ENCODE results near the gene PDK4. TPM values are rescaled to one million over a fixed set of nuclear protein-coding genes. Genes with fewer than 3 reads are reported as not detected.

PDK4 gene
- total RNA-seq, 2 experiments from 2014 or later = not detected

DNA sequence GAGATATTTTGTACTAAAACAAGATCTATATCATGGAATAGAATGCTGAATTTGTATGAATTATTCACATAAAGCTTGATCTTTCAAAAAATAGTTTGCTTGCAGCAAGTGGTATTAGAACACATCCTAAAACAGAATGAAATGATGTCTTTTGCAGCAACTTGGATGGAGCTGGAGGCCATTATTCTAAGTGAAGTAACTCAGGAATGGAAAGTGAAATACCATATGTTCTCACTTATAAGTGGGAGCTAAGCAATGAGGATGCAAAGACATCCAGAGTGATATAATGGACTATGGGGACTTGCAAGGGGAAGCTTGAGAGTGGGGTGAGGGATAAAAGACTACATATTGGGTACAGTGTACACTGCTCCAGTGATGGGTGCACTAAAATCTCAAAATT lies 56.9 kb downstream of the PDK4 start:
- Mint-ChIP-seq H3K4me3 (no peak overlapping the region), H3K4me1 (no peaks in the 10 kb centered on the region), H3K36me3 (ENCODE audit: low read depth) (no peaks in the 10 kb centered on the region), H3K27ac (no peak overlapping the region), H3K9me3 (ENCODE audit: low read depth) (no peaks in the 10 kb centered on the region), H3K27me3 (peaks cover 22% of the 10 kb centered on the region)
- ChIA-PET POLR2A (no interaction called here), CTCF (interaction anchor here (1.5 kb wide), 1 partner anchor 28 kb away, joined by 4 read pairs; no protein-coding TSS in a partner anchor)
- intact Hi-C loops (cut with DNase I, micrococcal nuclease) = no loop called here
- ATAC-seq = no peak
- DNase-seq = no peak

DNA sequence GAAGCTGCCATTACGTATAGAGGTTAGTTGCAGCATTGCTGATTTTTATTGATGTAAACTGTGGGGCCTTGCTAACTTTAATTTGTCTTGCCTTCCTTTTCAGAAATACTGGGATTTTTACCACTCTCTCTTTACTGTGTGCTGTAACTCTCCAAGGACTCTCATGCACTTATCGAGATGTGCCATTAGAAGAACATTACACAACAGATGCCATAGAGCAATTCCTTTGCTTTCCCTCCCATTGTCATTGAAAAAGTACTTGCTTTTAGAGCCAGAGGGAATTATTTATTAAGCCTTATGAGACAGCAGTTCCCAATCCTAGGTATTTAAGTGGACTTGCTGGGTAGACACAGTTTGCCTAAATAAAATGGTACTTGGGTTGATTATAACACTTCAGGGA lies 58.8 kb downstream of the PDK4 start:
- POLR2A ChIA-PET = no interaction called here
- no peaks in the 10 kb centered on the region for H3K9me3 Mint-ChIP-seq (ENCODE audit: low read depth)
- H3K27me3 Mint-ChIP-seq = peaks cover 20% of the 10 kb centered on the region

DNA sequence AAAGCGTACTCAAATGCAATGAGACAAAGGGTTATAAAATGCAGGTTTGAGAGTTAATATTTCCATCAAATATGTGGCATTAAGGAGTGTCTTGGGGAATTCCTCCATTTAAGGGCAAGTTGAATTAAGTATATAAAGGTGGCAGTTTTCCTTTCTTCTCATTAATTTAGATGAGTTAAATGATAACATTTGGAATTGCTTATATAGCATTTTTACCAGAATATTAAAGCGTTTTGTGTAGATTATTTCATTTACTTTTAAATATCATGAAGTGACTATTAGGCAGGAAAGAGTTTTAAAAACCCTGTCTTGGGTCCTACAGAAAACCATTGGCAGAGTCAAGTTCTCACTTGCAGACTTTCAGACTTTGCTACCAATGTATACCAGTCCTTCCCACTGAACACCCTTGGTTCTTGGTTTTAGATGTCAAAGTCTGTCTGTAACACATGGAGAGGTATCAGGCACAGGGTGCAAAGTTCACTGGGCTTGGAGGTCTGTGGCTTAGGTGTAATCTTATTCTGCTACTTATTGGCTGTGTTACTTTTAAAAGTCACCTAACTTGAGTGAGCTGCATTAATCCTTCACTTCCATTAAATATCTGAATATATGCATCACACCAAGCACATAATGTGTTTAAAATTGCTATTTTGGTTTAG lies 59.5 kb downstream of the PDK4 start:
- Mint-ChIP-seq H3K36me3 (ENCODE audit: low read depth) (no peaks in the 10 kb centered on the region), H3K4me1 (no peaks in the 10 kb centered on the region), H3K4me3 (no peak overlapping the region), H3K27ac (no peak overlapping the region), H3K27me3 (peaks cover 20% of the 10 kb centered on the region), H3K9me3 (ENCODE audit: low read depth) (no peaks in the 10 kb centered on the region)
- CTCF ChIA-PET = interaction anchor here (1.0 kb wide), 1 partner anchor 10 kb away, joined by 4 read pairs; no protein-coding TSS in a partner anchor
- ATAC-seq (no peak), DNase-seq (no peak)
- intact Hi-C loops (cut with DNase I, micrococcal nuclease) = no loop called here
- POLR2A ChIA-PET = no interaction called here

More for the DNA sequence above, 58.8 kb downstream of the PDK4 start:
- ATAC-seq (no peak), DNase-seq (no peak)
- CTCF ChIA-PET = no interaction called here
- Mint-ChIP-seq H3K4me1 (no peaks in the 10 kb centered on the region), H3K27ac (no peak overlapping the region), H3K4me3 (no peak overlapping the region), H3K36me3 (ENCODE audit: low read depth) (no peaks in the 10 kb centered on the region)
- intact Hi-C loops (cut with DNase I, micrococcal nuclease) = no loop called here

DNA sequence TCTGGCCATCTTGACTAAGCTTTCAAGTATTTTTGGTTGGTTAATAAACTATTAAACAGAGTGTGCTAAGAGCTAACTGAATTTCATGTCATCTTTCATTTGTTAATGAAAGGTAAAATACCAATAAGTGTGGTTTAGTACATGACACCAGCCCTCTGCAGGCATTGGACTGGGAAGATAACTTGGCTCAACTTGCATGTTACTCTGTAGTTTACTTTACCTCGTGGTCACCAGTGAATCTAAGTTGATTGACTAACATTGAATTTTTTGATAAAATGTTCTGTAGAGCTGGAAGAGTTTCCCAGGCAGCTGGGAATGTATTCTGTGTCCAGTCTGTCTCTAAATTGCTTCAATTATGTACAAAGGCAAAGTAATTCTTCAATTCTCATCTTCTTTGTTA lies 60.7 kb downstream of the PDK4 start:
- POLR2A ChIA-PET = no interaction called here
- no peaks in the 10 kb centered on the region for H3K9me3 Mint-ChIP-seq (ENCODE audit: low read depth)

DNA sequence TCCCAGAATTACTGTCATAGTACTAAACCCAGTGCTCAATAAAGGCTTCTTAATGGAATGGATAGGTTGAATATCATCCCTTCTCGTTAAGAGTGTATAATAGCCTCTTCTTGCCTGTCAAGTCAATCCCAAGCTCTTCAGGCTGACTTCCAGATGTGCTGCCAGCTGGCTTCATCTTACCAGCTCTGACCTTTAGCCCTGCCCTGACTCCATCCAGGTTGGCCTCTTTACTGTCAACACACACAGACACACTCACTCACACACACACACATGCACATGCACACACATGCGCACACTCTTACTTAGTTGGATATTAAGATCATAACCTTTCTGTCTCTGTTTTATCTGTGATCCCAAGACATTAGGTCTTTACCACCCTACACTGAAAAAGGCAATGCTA lies 61.5 kb downstream of the PDK4 start:
- H3K27me3 Mint-ChIP-seq = peaks cover 17% of the 10 kb centered on the region
- H3K9me3 Mint-ChIP-seq (ENCODE audit: low read depth) = no peaks in the 10 kb centered on the region
- H3K4me1 Mint-ChIP-seq = no peaks in the 10 kb centered on the region
- DNase-seq = no peak
- intact Hi-C loops (cut with DNase I, micrococcal nuclease) = no loop called here
- no peak overlapping the region for H3K27ac Mint-ChIP-seq
- no peak for ATAC-seq
- H3K4me3 Mint-ChIP-seq = no peak overlapping the region
- H3K36me3 Mint-ChIP-seq (ENCODE audit: low read depth) = no peaks in the 10 kb centered on the region
- POLR2A ChIA-PET = no interaction called here
- CTCF ChIA-PET = interaction anchor here (0.7 to 1.6 kb wide), 2 partner anchors 10 to 153 kb away, joined by 3 to 4 read pairs; no protein-coding TSS in a partner anchor

More for the DNA sequence above, 60.7 kb downstream of the PDK4 start:
- DNase-seq = no peak
- no peak overlapping the region for H3K27ac Mint-ChIP-seq
- CTCF ChIA-PET = interaction anchor here (0.7 to 1.6 kb wide), 4 partner anchors 9 to 152 kb away, joined by 3 to 4 read pairs (median 3); no protein-coding TSS in a partner anchor
- no peaks in the 10 kb centered on the region for H3K4me1 Mint-ChIP-seq
- no peak for ATAC-seq
- H3K4me3 Mint-ChIP-seq = no peak overlapping the region
- peaks cover 18% of the 10 kb centered on the region for H3K27me3 Mint-ChIP-seq
- intact Hi-C loops (cut with DNase I, micrococcal nuclease) = no loop called here
- no peaks in the 10 kb centered on the region for H3K36me3 Mint-ChIP-seq (ENCODE audit: low read depth)

Other genes starting within 250 kb of the PDK4 start
- gene PON3, start 200.1 kb downstream of the PDK4 start, total RNA-seq = not detected
- 1 to 10 TPM; 4.5 to 4.9 TPM for gene PON2, start 161.5 kb downstream of the PDK4 start, total RNA-seq
- gene ASB4, start 110.6 kb downstream of the PDK4 start, total RNA-seq = not detected
- not detected for gene DYNC1I1, start 176.0 kb upstream of the PDK4 start, total RNA-seq

Data from activated CD4-positive, alpha-beta T cell treated with anti-CD3 and anti-CD28 coated beads for 36 hours (primary cell).